ENCODE measurements around the gene METRN.

The METRN gene

GRCh38 chr16:668519-669171 lies 46.3 kb upstream of the METRN start:
- H3K9me3 ChIP-seq (ENCODE audit: severe bottlenecking) = no peaks in the 10 kb centered on the region
- H3K27me3 ChIP-seq (ENCODE audit: insufficient read depth, poor library complexity, severe bottlenecking) = no peaks in the 10 kb centered on the region
- peaks cover 39% of the 10 kb centered on the region for H3K36me3 ChIP-seq (ENCODE audit: low read depth)
- no peak for TF ChIP-seq CTCF (IDR thresholded peaks at IDR 0.05; ENCODE audit: poor library complexity, severe bottlenecking)
- no peak for DNase-seq (ENCODE audit: low spot score)
- no peaks in the 10 kb centered on the region for H3K4me1 ChIP-seq (ENCODE audit: insufficient read depth, poor library complexity, severe bottlenecking)
- peak overlapping the region; percentile 68 for H3K27ac ChIP-seq (ENCODE audit: poor library complexity, severe bottlenecking)
- peak; percentile 7; the same call in 1 of the 3 replicates for ATAC-seq (ENCODE audit: low read depth)
- H3K4me3 ChIP-seq (ENCODE audit: severe bottlenecking) = peak overlapping the region; percentile 72

GRCh38 chr16:669666-670065 lies 45.3 kb upstream of the METRN start:
- ATAC-seq (ENCODE audit: low read depth) (no peak), DNase-seq (ENCODE audit: low spot score) (no peak)
- H3K27ac ChIP-seq (ENCODE audit: poor library complexity, severe bottlenecking) = no peak overlapping the region
- no peak overlapping the region for H3K4me3 ChIP-seq (ENCODE audit: severe bottlenecking)
- TF ChIP-seq CTCF (IDR thresholded peaks at IDR 0.05; ENCODE audit: poor library complexity, severe bottlenecking) = no peak
- H3K27me3 ChIP-seq (ENCODE audit: insufficient read depth, poor library complexity, severe bottlenecking) = no peaks in the 10 kb centered on the region
- no peaks in the 10 kb centered on the region for H3K4me1 ChIP-seq (ENCODE audit: insufficient read depth, poor library complexity, severe bottlenecking)
- no peaks in the 10 kb centered on the region for H3K9me3 ChIP-seq (ENCODE audit: severe bottlenecking)
- peaks cover 46% of the 10 kb centered on the region for H3K36me3 ChIP-seq (ENCODE audit: low read depth)

GRCh38 chr16:670485-671352 lies 44.2 kb upstream of the METRN start:
- H3K36me3 ChIP-seq (ENCODE audit: low read depth) = peaks cover 46% of the 10 kb centered on the region
- no peak for DNase-seq (ENCODE audit: low spot score)
- ATAC-seq (ENCODE audit: low read depth) = no peak
- no peak overlapping the region for H3K4me3 ChIP-seq (ENCODE audit: severe bottlenecking)
- H3K4me1 ChIP-seq (ENCODE audit: insufficient read depth, poor library complexity, severe bottlenecking) = no peaks in the 10 kb centered on the region
- no peak overlapping the region for H3K27ac ChIP-seq (ENCODE audit: poor library complexity, severe bottlenecking)
- H3K9me3 ChIP-seq (ENCODE audit: severe bottlenecking) = no peaks in the 10 kb centered on the region
- no peaks in the 10 kb centered on the region for H3K27me3 ChIP-seq (ENCODE audit: insufficient read depth, poor library complexity, severe bottlenecking)
- TF ChIP-seq CTCF (IDR thresholded peaks at IDR 0.05; ENCODE audit: poor library complexity, severe bottlenecking) = no peak

- no peaks in the 10 kb centered on the region for H3K27me3 ChIP-seq (ENCODE audit: insufficient read depth, poor library complexity, severe bottlenecking)
- no peak for DNase-seq (ENCODE audit: low spot score)
- H3K36me3 ChIP-seq (ENCODE audit: low read depth) = peaks cover 46% of the 10 kb centered on the region
- peaks cover 3% of the 10 kb centered on the region for H3K4me1 ChIP-seq (ENCODE audit: insufficient read depth, poor library complexity, severe bottlenecking)
- H3K27ac ChIP-seq (ENCODE audit: poor library complexity, severe bottlenecking) = no peak overlapping the region
- no peak overlapping the region for H3K4me3 ChIP-seq (ENCODE audit: severe bottlenecking)
- ATAC-seq (ENCODE audit: low read depth) = no peak
- TF ChIP-seq CTCF (IDR thresholded peaks at IDR 0.05; ENCODE audit: poor library complexity, severe bottlenecking) = no peak
- H3K9me3 ChIP-seq (ENCODE audit: severe bottlenecking) = no peaks in the 10 kb centered on the region
Measured at GRCh38 chr16:671353-672131, 43.4 kb upstream of the METRN start.
